ENCODE results near the gene IGFBP1.

- no peak for TF ChIP-seq POLR2AphosphoS5 (IDR thresholded peaks at IDR 0.05)
- no peak for TF ChIP-seq CTCF (IDR thresholded peaks at IDR 0.05)
- TF ChIP-seq POLR2A (IDR thresholded peaks at IDR 0.05): no peak
- TF ChIP-seq EP300 (IDR thresholded peaks at IDR 0.05): no peak
These were observed 5.8 kb downstream of the IGFBP1 start for GRCh38 chr7:45893996-45894664.

All from stomach (tissue), 4 donors.